Stimulated activated CD8-positive, alpha-beta memory T cell treated with anti-CD3 and anti-CD28 coated beads, Interleukin-12 subunit alpha, Interleukin-12 subunit beta, amount 100 ng/mL, for 1 hour (primary cell): ENCODE results near the gene KLKB1.
"Not testable (repeated sequence)": the region's sequence is repeated elsewhere in the genome, so short reads cannot be mapped to it uniquely, and the experiment has no call there.

Experiments
- DNase-seq: peaks from one replicate; pipeline ENCODE4 v3.0.0-alpha.2; 2020; ENCODE audit warnings: low read depth

Gene KLKB1

DNA sequence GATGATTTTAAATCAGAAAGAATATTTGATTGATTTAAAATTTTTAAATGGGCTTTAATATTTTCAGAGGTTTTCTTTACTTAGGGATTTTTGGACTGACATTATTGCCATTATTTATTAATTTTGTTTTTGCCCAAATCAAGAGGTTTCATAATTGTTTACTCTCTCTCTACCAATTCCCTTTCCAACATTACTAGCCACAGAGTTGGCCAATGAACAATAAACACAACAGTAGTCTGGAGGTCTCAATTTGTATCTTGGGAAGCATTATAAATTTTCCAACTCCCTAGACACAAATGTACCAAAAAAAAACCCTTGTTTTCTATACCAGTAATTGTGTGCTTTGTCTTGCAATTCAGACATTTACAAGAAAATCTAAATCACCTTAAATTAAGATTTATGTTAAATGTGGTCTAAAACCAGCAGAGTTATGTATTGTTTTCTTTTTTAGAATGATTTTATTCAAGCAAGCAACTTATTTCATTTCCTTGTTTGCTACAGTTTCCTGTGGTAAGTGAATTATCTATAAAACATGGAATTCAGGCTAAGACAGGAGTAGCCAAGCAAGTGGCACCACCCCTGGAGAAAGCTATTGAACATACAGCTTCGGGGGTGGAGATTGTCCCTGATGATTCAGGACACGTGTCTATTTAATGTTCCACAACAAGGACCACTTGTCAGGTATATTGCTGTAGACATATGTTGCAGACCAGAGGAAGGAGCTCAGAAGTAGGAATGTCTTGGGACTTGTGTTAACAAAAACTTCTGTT lies 622 bp downstream of the KLKB1 start:
- DNase-seq = no peak

DNA sequence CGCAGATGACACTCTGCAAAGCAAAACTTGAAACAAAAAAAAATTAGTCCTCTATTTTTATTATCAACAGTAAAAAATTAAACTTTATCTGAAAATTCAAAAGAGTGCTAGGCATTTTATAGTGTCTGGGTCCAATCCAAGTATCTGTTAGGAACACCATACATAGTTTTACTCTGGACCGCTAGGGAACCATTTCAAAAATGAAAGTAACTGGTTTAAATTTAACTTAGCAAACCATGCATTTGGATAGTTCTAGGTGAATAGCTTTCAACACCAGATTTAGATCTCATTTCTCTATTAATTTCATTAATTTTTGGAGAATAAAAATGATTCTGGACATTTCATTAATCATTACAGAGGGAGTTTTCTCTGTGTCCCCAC lies 1.2 kb downstream of the KLKB1 start:
- DNase-seq = no peak

DNA sequence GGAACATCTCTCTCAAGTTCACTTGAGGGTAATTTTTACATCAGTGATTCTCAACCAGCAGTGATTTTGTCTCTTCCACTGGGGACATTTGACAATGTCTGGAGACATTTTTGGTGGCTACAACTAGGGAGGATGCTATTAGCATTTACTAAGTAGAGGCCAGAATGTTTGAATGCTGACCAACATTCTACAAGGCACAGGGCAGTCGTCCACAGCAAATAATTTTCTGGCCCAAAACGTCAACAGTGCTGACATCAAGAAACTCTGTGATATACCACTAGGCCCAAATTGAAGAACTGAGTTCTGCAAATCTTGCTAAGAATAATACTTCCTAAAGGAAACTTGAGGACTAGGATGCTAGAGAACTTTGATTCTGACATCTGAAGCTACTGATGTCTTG lies 7.1 kb downstream of the KLKB1 start:
- no peak for DNase-seq

- DNase-seq = no peak
These were observed 8.8 kb downstream of the KLKB1 start for GRCh38 chr4:186236126-186236525.

DNA sequence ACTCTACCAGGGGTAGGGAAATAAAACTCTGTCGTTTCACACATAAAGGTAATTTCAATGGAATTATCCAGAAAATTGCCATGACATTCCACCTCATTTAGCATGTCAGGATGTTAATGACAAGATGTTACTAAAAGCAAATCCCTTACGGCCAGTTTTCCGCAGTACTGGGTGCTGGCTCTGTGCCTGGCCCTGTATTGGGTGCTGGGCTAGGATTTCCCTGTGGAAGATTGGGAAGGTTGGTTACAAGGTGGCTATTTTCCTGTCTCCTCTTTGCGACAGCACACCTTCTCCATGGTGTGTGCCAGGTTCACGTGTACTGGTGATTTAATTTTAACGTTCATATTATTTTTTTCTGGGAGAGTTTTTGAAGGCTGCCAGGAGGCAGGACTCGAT lies 13.1 kb downstream of the KLKB1 start:
- DNase-seq = no peak

GRCh38 chr4:186240848-186241491 lies 13.7 kb downstream of the KLKB1 start:
- DNase-seq = no peak

DNA sequence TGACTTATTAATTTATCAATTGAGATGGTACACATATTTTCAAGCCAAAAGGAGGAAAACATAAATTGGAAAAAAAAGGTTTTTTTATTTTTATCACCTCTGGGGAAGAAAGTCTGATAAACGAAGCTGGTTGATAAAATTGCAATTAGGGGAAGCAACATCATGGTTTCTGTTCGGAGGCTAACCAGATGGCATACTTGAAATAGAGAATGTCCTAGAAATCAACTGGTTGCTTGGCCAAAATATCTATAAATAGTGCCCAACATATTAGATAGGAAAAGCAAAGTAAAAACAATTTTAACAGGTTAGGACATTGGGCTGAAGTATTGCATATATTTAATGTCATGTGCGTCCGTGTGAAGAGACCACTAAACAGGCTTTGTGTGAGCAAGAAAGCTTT lies 14.3 kb downstream of the KLKB1 start:
- no peak for DNase-seq

GRCh38 chr4:186242031-186242430 lies 14.7 kb downstream of the KLKB1 start:
- not testable (repeated sequence) for DNase-seq

GRCh38 chr4:186243331-186243730 lies 16.0 kb downstream of the KLKB1 start:
- DNase-seq = no peak

GRCh38 chr4:186244835-186245234 lies 17.5 kb downstream of the KLKB1 start:
- no peak for DNase-seq

DNA sequence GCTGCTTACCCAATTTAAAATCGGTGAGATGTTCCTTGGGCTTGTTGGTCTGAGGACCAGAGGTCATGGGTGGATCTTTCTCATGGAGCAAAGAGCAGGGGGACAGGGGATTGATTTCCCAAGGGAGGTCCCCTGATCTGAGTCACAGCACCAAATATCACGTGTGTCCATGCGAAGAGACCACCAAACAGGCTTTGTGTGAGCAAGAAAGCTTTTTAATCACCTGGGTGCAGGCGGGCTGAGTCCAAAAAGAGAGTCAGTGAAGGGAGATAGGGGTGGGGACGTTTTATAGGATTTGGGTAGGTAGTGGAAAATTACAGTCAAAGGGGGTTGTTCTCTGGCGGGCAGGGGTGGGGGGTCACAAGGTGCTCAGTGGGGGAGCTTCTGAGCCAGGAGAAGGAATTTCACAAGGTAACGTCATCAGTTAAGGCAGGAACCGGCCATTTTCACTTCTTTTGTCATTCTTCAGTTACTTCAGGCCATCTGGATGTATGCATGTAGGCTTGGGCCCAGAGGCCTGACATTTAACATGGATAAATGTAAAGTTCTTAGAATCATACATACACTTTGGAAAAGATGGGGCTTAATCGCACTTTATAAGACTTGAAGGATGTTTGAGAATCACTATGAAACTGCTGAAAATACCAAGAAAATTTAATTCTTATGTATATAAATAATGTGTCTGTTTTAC lies 19.9 kb downstream of the KLKB1 start:
- DNase-seq = not testable (repeated sequence)

GRCh38 chr4:186248643-186249042 lies 21.3 kb downstream of the KLKB1 start:
- DNase-seq = no peak

DNA sequence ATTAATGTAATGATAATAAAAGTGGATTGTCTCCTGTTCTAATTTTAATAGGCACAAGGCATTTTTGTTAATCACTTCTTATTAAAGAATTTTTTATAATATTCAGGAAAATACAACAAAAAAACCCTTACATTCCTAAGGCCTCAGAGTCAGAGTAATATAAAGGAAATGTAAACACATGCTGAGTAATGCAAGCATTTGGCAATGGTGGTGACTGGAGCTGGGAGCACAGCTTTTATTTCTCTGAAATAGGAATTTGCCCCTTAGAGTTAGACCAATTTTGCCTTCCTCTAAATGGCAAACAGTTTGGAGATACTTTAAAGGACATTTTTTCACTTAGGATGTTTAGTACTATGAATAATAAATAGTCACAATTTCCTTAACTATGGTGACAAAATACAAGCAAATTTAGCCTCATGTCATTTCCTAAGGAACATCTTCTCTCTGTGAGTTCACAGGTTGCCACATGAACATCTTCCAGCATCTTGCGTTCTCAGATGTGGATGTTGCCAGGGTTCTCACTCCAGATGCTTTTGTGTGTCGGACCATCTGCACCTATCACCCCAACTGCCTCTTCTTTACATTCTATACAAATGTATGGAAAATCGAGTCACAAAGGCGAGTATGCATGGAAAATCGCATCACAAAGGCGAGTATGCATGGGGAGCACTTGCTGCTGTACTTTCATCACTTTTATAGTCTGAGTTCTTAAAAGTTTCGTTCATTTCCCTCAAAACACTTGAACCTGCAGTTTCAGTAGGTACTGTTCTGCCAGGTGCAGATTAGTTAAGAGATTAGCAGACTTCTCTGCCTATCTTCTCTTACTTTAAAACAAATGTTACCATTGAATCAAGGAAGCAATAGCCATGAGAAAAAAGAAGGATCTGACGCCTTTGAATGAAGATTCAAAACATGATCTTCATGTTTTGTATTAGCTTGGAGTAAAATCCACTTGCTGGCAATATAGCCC lies 22.8 kb downstream of the KLKB1 start:
- DNase-seq = no peak

DNA sequence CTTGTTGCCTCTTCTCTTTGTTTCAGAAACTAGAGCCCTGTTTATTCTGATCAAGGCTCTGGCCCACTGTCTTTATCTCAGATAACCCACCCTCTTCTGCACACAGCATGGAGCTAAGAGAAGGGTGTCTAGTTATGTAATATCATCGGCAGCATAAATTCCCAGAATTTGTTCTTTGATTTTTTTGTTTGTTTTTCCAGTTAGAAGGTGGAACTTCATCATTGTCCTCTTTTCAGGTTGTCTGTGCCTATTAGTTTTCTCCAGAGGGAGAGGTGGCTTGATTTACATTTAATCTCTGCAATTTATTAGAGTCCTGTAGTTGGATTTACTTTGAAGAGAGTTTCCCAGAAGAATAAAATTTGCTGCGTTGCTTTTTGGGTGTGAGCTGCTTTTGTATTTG lies 23.5 kb downstream of the KLKB1 start:
- no peak for DNase-seq

GRCh38 chr4:186255122-186255521 lies 27.8 kb downstream of the KLKB1 start:
- no peak for DNase-seq

DNA sequence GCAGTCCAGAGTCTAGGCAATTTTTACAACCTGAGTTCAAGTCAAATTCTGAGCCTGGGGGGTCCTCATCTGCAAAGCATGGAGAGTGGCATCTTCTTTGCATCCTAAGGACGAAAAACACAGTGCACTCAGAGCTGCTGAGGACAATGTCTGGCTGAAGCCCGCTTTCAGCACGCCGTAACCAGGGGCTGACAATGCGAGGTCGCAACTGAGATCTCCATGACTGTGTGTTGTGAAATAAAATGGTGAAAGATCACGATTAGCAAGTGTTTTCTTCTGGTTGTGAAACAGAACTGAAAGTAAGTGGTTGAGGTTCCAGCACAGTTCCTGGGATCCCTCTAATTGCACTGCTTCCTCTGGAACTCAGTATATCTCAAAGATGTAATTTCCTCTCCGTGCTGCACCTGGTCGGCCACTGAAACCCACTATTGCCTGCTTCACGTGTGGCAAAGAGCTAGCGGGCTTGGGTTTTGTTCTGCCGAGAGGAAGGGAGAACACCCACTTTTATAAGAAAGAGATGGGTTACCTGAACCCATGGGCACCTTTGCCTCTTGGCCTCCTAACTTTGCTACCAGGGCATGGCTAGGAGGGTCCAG lies 31.0 kb downstream of the KLKB1 start:
- DNase-seq = no peak

DNA sequence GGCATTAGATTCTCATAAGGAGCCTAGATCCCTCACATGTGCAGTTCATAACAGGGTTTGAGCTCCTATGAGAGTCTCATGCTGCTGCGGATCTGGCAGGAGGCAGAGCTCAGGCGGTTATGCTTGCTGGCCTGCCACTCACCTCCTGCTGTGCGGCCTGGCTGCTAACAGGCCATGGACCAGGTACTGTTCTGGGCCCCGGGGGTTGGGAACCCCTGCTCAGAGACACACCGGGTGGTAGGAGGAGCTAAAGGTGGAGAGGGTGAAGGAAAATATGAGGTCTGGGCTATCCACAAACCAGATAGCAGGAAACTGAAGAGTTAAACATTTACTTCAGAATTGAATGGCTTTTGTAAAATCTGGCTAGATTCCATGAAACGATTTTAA lies 32.8 kb downstream of the KLKB1 start:
- DNase-seq = no peak

GRCh38 chr4:186260504-186261448 lies 33.5 kb downstream of the KLKB1 start:
- DNase-seq = no peak

- no peak for DNase-seq
These were observed 37.4 kb downstream of the KLKB1 start for GRCh38 chr4:186264660-186265059.

GRCh38 chr4:186265250-186265649 lies 37.9 kb downstream of the KLKB1 start:
- not testable (repeated sequence) for DNase-seq
